HEK293 (cell line): ENCODE measurements around the gene WDR35.

ENCODE experiments used
- ATF2 ChIP-seq: fragments of 450-650 bp; formaldehyde crosslinking; IDR thresholded peaks from 2 replicates; pipeline ENCODE4 v1.5.1; 2016; ENCODE audit warnings: missing biosample characterization, missing genetic modification characterization, low read depth
- CTCF ChIP-seq: fragments of 450-650 bp; formaldehyde crosslinking; IDR thresholded peaks from 2 replicates; pipeline ENCODE4 v1.5.1; 2016; ENCODE audit warnings: missing biosample characterization, missing genetic modification characterization
- TCF7L2 ChIP-seq: IDR thresholded peaks from 2 replicates; pipeline ENCODE4 v1.6.1; 2011; ENCODE audit warnings: low read depth, mild to moderate bottlenecking, inconsistent platforms, low read length, moderate library complexity, borderline replicate concordance
- ZNF18 ChIP-seq: fragments of 450-650 bp; formaldehyde crosslinking; IDR thresholded peaks from 2 replicates; pipeline ENCODE4 v1.5.1; 2016; ENCODE audit warnings: missing biosample characterization, missing genetic modification characterization
- ZNF223 ChIP-seq: fragments of 450-650 bp; formaldehyde crosslinking; IDR thresholded peaks from 2 replicates; pipeline ENCODE4 v1.5.1; 2016; ENCODE audit warnings: missing biosample characterization, missing genetic modification characterization
- ZNF26 ChIP-seq: fragments of 450-650 bp; formaldehyde crosslinking; IDR thresholded peaks from 2 replicates; pipeline ENCODE4 v1.5.1; 2016; ENCODE audit warnings: missing biosample characterization, missing genetic modification characterization
- ZNF324 ChIP-seq: fragments of 450-650 bp; formaldehyde crosslinking; IDR thresholded peaks from 2 replicates; pipeline ENCODE4 v1.5.1; 2016; ENCODE audit warnings: missing biosample characterization, missing genetic modification characterization
- ZNF558 ChIP-seq: fragments of 450-650 bp; formaldehyde crosslinking; IDR thresholded peaks from 2 replicates; pipeline ENCODE4 v1.5.1; 2016; ENCODE audit warnings: missing biosample characterization, missing genetic modification characterization
- ZNF701 ChIP-seq: fragments of 450-650 bp; formaldehyde crosslinking; IDR thresholded peaks from 2 replicates; pipeline ENCODE4 v1.5.1; 2016; ENCODE audit warnings: missing biosample characterization, missing genetic modification characterization
- ZSCAN16 ChIP-seq: fragments of 450-650 bp; formaldehyde crosslinking; IDR thresholded peaks from 2 replicates; pipeline ENCODE4 v1.5.1; 2016; ENCODE audit warnings: missing biosample characterization, missing genetic modification characterization
- ZSCAN5A ChIP-seq: fragments of 450-650 bp; formaldehyde crosslinking; IDR thresholded peaks from 2 replicates; pipeline ENCODE4 v1.5.1; 2016; ENCODE audit warnings: missing biosample characterization, missing genetic modification characterization

GRCh38 chr2:19988600-19988999 is 1.3 kb downstream of the WDR35 start:
- TF ChIP-seq CTCF (tag by site-specific recombination) (no peak), ATF2 (no peak), ZNF18 (tag by site-specific recombination) (no peak), ZSCAN5A (no peak), ZNF701 (tag by site-specific recombination) (no peak), ZNF223 (tag by site-specific recombination) (no peak), ZNF324 (tag by site-specific recombination) (no peak), ZNF26 (tag by site-specific recombination) (no peak), ZSCAN16 (tag by site-specific recombination) (no peak), ZNF558 (no peak), TCF7L2 (no peak)
